ENCODE measurements around the gene LRMDA. TPM values are rescaled to one million over a fixed set of nuclear protein-coding genes. Genes with fewer than 3 reads are reported as not detected.

Gene LRMDA
- total RNA-seq, 2 experiments from 2014 or later: not detected

- no peak overlapping the region for H3K27ac Mint-ChIP-seq
- peaks cover 2% of the 10 kb centered on the region for H3K27me3 Mint-ChIP-seq
- H3K4me3 Mint-ChIP-seq: no peak overlapping the region
- no peaks in the 10 kb centered on the region for H3K4me1 Mint-ChIP-seq
- H3K9me3 Mint-ChIP-seq: no peaks in the 10 kb centered on the region
- CTCF ChIA-PET: no interaction called here
- H3K36me3 Mint-ChIP-seq (ENCODE audit: low read depth): no peaks in the 10 kb centered on the region
- no peak for DNase-seq
- POLR2A ChIA-PET: no interaction called here
Observed at GRCh38 chr10:75646218-75646915, 214.9 kb downstream of the LRMDA start.

GRCh38 chr10:75646916-75647315 is 215.5 kb downstream of the LRMDA start:
- DNase-seq: no peak
- CTCF ChIA-PET: no interaction called here
- H3K27me3 Mint-ChIP-seq: peaks cover 2% of the 10 kb centered on the region
- H3K4me1 Mint-ChIP-seq: no peaks in the 10 kb centered on the region
- no peak overlapping the region for H3K27ac Mint-ChIP-seq
- no peak overlapping the region for H3K4me3 Mint-ChIP-seq
- H3K36me3 Mint-ChIP-seq (ENCODE audit: low read depth): no peaks in the 10 kb centered on the region
- POLR2A ChIA-PET: no interaction called here
- no peaks in the 10 kb centered on the region for H3K9me3 Mint-ChIP-seq

DNA sequence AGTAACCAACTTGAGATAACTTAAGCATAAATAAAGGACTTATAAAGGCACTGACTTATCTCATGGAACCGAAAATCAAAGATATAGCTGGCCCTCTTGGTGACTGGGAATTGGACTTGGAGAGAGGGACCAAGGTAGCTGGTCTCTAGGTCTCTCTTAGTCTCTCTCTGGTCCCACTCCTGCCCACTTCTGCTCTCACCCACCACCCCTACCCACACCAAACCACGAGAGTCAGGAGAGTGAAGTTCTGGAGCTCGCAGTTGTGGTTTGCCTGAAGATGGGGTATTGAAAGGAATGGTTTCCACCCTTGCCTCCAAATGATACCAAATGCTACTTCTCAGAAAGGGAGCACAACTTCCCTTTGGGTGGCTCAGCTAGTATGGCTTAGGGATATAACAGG is 216.3 kb downstream of the LRMDA start:
- Mint-ChIP-seq H3K9me3 (no peaks in the 10 kb centered on the region), H3K4me1 (no peaks in the 10 kb centered on the region), H3K36me3 (ENCODE audit: low read depth) (no peaks in the 10 kb centered on the region), H3K4me3 (no peak overlapping the region), H3K27me3 (peaks cover 2% of the 10 kb centered on the region), H3K27ac (no peak overlapping the region)
- DNase-seq: no peak
- ChIA-PET POLR2A (no interaction called here), CTCF (no interaction called here)

DNA sequence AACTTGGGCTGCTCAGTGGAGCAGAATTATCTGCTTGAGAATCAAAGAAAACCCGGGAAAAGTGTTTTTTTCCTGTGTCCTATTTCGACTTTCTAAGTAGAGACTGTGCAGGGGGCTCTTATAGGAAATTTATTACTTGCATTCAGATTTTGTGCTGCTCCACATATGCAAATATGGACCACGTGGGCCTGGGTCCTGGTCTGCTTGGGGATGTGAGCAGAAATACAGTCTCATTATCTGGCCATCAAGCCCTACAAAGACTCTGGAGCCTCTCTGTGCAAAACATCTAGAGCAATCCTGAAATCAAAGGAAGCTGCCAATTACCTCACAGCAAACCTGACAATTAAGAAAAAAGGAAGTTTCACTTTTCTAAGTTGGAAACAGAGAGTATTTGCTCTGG is 216.9 kb downstream of the LRMDA start:
- POLR2A ChIA-PET: no interaction called here
- no peak overlapping the region for H3K27ac Mint-ChIP-seq
- H3K27me3 Mint-ChIP-seq: peaks cover 2% of the 10 kb centered on the region
- H3K36me3 Mint-ChIP-seq (ENCODE audit: low read depth): no peaks in the 10 kb centered on the region
- no peak for DNase-seq
- CTCF ChIA-PET: no interaction called here
- no peak overlapping the region for H3K4me3 Mint-ChIP-seq
- H3K4me1 Mint-ChIP-seq: no peaks in the 10 kb centered on the region
- H3K9me3 Mint-ChIP-seq: no peaks in the 10 kb centered on the region

DNA sequence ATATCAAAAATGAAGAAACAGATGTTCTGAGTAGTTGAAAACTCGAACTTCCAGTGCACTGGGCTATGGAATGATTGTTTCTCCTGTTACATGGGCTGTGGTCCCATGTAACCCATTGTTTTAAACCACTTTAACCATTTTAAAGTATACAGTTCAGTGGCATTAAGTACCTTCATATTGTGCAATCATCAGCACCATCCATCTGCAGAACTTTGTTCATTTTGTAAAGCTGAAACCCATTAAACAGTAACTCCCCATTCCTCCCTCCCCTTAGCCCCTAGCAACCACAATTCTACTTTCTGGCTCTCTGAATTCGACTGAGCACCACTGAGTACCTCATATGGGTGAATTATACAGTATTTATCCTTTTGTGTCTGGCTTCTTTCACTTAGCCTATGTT is 217.4 kb downstream of the LRMDA start:
- Mint-ChIP-seq H3K27me3 (peaks cover 2% of the 10 kb centered on the region), H3K4me1 (no peaks in the 10 kb centered on the region), H3K9me3 (no peaks in the 10 kb centered on the region), H3K27ac (no peak overlapping the region), H3K36me3 (ENCODE audit: low read depth) (no peaks in the 10 kb centered on the region), H3K4me3 (no peak overlapping the region)
- no peak for DNase-seq
- ChIA-PET CTCF (no interaction called here), POLR2A (no interaction called here)

DNA sequence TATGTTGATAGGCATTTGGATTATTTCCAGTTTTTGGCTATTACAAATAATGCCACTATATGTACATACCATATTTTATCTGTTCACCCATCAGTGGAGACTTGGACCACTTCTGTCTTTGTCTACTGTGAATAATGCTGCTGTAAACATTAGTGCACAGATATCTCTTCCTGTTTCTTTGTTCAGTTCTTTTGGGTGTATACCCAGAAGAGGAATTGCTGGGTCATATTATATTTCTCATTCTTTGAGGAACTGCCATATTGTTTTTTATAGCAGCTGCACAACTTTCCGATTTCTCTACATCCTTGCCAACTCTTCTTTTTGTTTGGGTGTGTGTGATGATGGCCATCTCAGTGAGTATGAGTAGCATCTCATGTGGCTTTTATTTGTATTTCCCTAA is 218.0 kb downstream of the LRMDA start:
- no peaks in the 10 kb centered on the region for H3K36me3 Mint-ChIP-seq (ENCODE audit: low read depth)
- no peak for DNase-seq
- CTCF ChIA-PET: no interaction called here
- no peak overlapping the region for H3K27ac Mint-ChIP-seq
- POLR2A ChIA-PET: no interaction called here
- H3K4me3 Mint-ChIP-seq: no peak overlapping the region
- H3K9me3 Mint-ChIP-seq: no peaks in the 10 kb centered on the region
- H3K4me1 Mint-ChIP-seq: no peaks in the 10 kb centered on the region
- H3K27me3 Mint-ChIP-seq: peaks cover 2% of the 10 kb centered on the region

DNA sequence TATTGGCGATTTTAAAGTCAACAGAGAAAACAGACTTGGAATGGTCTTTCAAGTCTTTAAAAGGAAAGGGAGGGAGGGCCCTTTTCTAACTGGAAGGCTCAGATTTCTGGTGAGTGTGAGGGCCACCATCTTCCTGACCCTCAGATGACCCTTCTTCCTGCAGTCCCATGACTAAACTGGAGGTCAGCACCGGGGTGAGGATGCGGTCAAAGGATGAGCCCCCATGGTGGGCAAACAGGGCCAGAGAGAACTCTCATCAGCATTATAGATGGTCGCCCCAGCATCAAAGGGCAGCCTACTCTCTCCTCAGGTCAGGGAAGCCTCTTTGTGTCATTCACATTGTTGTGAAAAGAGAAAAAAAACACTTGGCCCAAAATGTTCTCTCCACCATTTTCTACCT is 219.2 kb downstream of the LRMDA start:
- no peaks in the 10 kb centered on the region for H3K4me1 Mint-ChIP-seq
- peaks cover 2% of the 10 kb centered on the region for H3K27me3 Mint-ChIP-seq
- H3K4me3 Mint-ChIP-seq: no peak overlapping the region
- no peaks in the 10 kb centered on the region for H3K36me3 Mint-ChIP-seq (ENCODE audit: low read depth)
- no peak overlapping the region for H3K27ac Mint-ChIP-seq
- H3K9me3 Mint-ChIP-seq: no peaks in the 10 kb centered on the region
- CTCF ChIA-PET: no interaction called here
- no peak for DNase-seq
- POLR2A ChIA-PET: no interaction called here

- Mint-ChIP-seq H3K27me3 (peaks cover 2% of the 10 kb centered on the region), H3K9me3 (no peaks in the 10 kb centered on the region), H3K27ac (no peak overlapping the region), H3K4me1 (no peaks in the 10 kb centered on the region), H3K36me3 (ENCODE audit: low read depth) (no peaks in the 10 kb centered on the region), H3K4me3 (no peak overlapping the region)
- CTCF ChIA-PET: no interaction called here
- POLR2A ChIA-PET: no interaction called here
- no peak for DNase-seq
Observed at GRCh38 chr10:75651417-75651816, 220.0 kb downstream of the LRMDA start.

DNA sequence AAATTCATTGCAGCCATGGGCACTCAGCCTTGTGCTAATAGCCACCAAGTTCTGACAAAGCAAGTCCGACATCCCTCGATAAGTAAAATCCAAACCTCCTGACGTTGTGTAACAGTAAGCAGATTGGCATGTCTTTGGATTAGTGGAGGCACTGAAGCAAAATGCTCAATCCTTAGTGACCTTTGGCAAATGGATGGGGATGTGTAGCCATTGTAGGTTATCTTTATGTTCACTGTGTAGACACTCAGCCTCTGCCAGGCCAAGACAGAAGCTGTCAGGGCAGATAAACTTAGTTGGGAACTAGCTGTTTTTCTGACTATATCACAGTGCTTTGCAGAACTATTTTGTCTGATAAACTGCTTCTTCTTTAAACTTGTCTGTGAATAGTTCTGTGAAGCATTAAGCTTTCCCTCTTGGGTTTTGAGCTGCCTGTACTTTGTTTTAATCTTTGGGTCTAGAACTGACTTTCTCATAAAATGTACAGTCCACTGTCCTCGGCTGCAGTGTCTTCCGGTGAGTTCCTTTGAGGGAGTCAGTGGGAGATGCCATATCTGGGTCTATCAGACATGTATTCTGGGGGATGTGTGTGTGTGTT is 220.8 kb downstream of the LRMDA start:
- ChIA-PET CTCF (no interaction called here), POLR2A (no interaction called here)
- H3K27ac Mint-ChIP-seq: no peak overlapping the region
- no peak overlapping the region for H3K4me3 Mint-ChIP-seq
- DNase-seq: no peak
- no peaks in the 10 kb centered on the region for H3K36me3 Mint-ChIP-seq (ENCODE audit: low read depth)
- H3K9me3 Mint-ChIP-seq: no peaks in the 10 kb centered on the region
- H3K27me3 Mint-ChIP-seq: peaks cover 1% of the 10 kb centered on the region
- H3K4me1 Mint-ChIP-seq: no peaks in the 10 kb centered on the region

DNA sequence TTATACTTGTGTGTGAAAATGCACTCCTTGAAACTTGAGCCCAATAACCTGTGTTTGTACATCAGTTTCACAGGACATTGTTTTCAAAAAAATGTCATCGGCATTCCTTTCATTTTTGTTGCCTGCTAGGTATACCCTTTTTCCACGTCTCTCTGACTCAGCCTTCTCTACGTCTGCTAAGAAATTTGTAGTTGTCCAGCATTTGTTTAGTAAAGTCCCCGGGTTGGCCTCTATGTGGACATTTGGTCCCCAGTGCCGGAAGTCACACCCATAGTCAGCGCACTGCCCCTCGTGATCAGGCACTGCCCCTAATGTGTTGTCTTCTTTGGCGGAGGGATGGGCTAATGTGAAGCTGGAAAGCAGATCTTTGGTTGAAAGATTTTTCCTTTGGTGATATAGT is 222.3 kb downstream of the LRMDA start:
- CTCF ChIA-PET: no interaction called here
- H3K27ac Mint-ChIP-seq: no peak overlapping the region
- no peaks in the 10 kb centered on the region for H3K9me3 Mint-ChIP-seq
- H3K27me3 Mint-ChIP-seq: peaks cover 1% of the 10 kb centered on the region
- H3K4me3 Mint-ChIP-seq: no peak overlapping the region
- POLR2A ChIA-PET: no interaction called here
- no peaks in the 10 kb centered on the region for H3K4me1 Mint-ChIP-seq
- H3K36me3 Mint-ChIP-seq (ENCODE audit: low read depth): no peaks in the 10 kb centered on the region
- DNase-seq: no peak

- no peaks in the 10 kb centered on the region for H3K9me3 Mint-ChIP-seq
- no peak overlapping the region for H3K4me3 Mint-ChIP-seq
- ChIA-PET CTCF (no interaction called here), POLR2A (no interaction called here)
- H3K27ac Mint-ChIP-seq: no peak overlapping the region
- no peaks in the 10 kb centered on the region for H3K36me3 Mint-ChIP-seq (ENCODE audit: low read depth)
- no peaks in the 10 kb centered on the region for H3K4me1 Mint-ChIP-seq
- peaks cover 3% of the 10 kb centered on the region for H3K27me3 Mint-ChIP-seq
- no peak for DNase-seq
Observed at GRCh38 chr10:75654171-75654771, 222.8 kb downstream of the LRMDA start.

DNA sequence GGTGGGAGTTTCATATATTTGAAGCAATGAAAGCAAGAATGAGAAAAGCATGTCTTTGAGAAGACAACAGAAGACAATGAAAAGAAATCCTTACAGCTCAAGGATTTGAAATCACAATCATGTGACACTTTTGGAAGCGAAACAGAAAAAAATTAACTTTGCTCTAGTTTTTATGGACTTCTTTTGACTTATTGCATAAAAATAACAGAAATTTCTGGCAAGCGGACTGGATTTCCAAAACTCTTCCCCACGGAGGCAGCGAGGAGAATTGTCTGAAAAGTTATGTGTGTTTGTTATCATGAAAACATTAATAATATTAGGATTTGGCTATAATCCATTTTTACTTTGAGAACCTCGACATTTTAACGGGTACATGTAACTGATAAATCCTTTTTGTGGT is 223.3 kb downstream of the LRMDA start:
- ChIA-PET POLR2A (no interaction called here), CTCF (no interaction called here)
- Mint-ChIP-seq H3K9me3 (no peaks in the 10 kb centered on the region), H3K27ac (no peak overlapping the region), H3K36me3 (ENCODE audit: low read depth) (no peaks in the 10 kb centered on the region), H3K4me3 (no peak overlapping the region), H3K27me3 (peaks cover 4% of the 10 kb centered on the region), H3K4me1 (no peaks in the 10 kb centered on the region)
- DNase-seq: no peak

- Mint-ChIP-seq H3K36me3 (ENCODE audit: low read depth) (no peaks in the 10 kb centered on the region), H3K27ac (no peak overlapping the region), H3K9me3 (no peaks in the 10 kb centered on the region), H3K4me1 (no peaks in the 10 kb centered on the region), H3K4me3 (no peak overlapping the region), H3K27me3 (peaks cover 4% of the 10 kb centered on the region)
- no peak for DNase-seq
- ChIA-PET CTCF (no interaction called here), POLR2A (no interaction called here)
Observed at GRCh38 chr10:75655791-75656451, 224.5 kb downstream of the LRMDA start.

DNA sequence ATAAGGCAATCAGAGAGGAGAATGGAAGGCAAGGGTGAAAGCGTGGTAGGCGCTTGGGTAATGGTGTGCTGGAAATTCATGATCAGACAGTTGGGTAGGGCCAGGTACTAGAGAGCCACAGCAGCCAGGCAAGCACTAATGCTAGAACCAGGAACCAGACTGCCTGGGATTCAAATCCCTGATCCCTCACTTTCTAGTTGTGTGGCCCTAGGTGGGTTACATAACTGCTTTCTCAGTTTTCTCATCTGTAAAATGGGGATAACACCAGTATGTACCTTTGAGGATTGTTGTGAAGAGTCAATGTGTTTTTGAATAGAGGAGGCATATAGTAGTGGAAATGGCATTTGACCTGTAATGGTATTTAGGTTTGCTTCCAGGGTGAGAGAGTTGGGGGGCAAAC is 225.9 kb downstream of the LRMDA start:
- Mint-ChIP-seq H3K27ac (no peak overlapping the region), H3K9me3 (no peaks in the 10 kb centered on the region), H3K4me3 (no peak overlapping the region)

More for the DNA sequence above, 225.9 kb downstream of the LRMDA start:
- DNase-seq: no peak
- ChIA-PET POLR2A (no interaction called here), CTCF (no interaction called here)
- Mint-ChIP-seq H3K4me1 (no peaks in the 10 kb centered on the region), H3K36me3 (ENCODE audit: low read depth) (no peaks in the 10 kb centered on the region), H3K27me3 (peaks cover 4% of the 10 kb centered on the region)
